Glomerular endothelial cell (primary cell): ENCODE measurements around the gene FABP2. TPM values are rescaled to one million over a fixed set of nuclear protein-coding genes. Genes with fewer than 3 reads are reported as not detected.

Experiments used
- DNase-seq: peaks from one replicate; pipeline ENCODE4 v3.0.0-alpha.2; 2011; ENCODE audit warnings: low read depth, low spot score; ENCODE audit errors: extremely low read depth
- total RNA-seq: library from RNA; depleted of rRNA; stranded (reverse); fragments of >200 nt; gene quantifications from 2 replicates; pipeline ENCODE4 v1.2.3, GENCODE V29; 2015

Gene FABP2
- total RNA-seq, 1 donor from 2014 or later: not detected

DNA sequence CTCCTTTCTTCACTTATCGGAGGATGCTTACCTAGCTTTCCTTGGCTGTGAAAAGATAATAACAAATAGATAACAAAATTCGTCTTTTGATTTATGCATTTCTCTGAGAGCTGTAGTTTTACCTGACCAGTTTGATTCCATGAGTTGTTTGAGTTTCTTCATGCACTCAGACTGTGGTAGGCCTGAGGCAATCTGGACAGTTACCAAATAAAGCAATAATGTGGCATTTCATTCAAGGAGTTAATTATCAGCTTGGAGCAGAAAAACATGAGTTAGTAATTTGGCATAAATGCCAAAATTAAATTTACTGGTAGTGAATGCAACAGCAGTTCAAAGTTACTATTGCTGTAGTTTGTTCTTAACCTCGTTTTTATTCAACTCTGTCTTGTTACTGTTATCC is 53.5 kb downstream of the FABP2 start:
- no peak for DNase-seq

Other genes with a start within 250 kb of the FABP2 start
- 0.06 and 0.10 TPM in 2 replicates for gene MYOZ2, start 186.3 kb downstream of the FABP2 start, total RNA-seq
- 15.8 and 26.5 TPM in 2 replicates for gene USP53, start 109.4 kb downstream of the FABP2 start, total RNA-seq